Stimulated activated naive CD8-positive, alpha-beta T cell treated with anti-CD3 and anti-CD28 coated beads, Interleukin-15, Interleukin-2, amounts not matched to agents 100 ng/mL and 50 ng/mL, for 24 hours (primary cell): ENCODE data around the gene BCL2L14.

Experiments used
- H3K27ac Mint-ChIP-seq: one replicate; pipeline ENCODE4 v1.8.0; 2021; ENCODE audit warnings: mild to moderate bottlenecking, mixed read lengths
- H3K27me3 Mint-ChIP-seq: one replicate; pipeline ENCODE4 v1.8.0; 2021; ENCODE audit warnings: mixed read lengths
- H3K36me3 Mint-ChIP-seq: one replicate; pipeline ENCODE4 v1.8.0; 2021; ENCODE audit warnings: low read depth, mixed read lengths
- H3K4me1 Mint-ChIP-seq: one replicate; pipeline ENCODE4 v1.8.0; 2021; ENCODE audit warnings: low read depth, mixed read lengths
- H3K4me3 Mint-ChIP-seq: one replicate; pipeline ENCODE4 v1.8.0; 2021; ENCODE audit warnings: mild to moderate bottlenecking, mixed read lengths
- H3K9me3 Mint-ChIP-seq: one replicate; pipeline ENCODE4 v1.8.0; 2021; ENCODE audit warnings: mixed read lengths

BCL2L14 gene

DNA sequence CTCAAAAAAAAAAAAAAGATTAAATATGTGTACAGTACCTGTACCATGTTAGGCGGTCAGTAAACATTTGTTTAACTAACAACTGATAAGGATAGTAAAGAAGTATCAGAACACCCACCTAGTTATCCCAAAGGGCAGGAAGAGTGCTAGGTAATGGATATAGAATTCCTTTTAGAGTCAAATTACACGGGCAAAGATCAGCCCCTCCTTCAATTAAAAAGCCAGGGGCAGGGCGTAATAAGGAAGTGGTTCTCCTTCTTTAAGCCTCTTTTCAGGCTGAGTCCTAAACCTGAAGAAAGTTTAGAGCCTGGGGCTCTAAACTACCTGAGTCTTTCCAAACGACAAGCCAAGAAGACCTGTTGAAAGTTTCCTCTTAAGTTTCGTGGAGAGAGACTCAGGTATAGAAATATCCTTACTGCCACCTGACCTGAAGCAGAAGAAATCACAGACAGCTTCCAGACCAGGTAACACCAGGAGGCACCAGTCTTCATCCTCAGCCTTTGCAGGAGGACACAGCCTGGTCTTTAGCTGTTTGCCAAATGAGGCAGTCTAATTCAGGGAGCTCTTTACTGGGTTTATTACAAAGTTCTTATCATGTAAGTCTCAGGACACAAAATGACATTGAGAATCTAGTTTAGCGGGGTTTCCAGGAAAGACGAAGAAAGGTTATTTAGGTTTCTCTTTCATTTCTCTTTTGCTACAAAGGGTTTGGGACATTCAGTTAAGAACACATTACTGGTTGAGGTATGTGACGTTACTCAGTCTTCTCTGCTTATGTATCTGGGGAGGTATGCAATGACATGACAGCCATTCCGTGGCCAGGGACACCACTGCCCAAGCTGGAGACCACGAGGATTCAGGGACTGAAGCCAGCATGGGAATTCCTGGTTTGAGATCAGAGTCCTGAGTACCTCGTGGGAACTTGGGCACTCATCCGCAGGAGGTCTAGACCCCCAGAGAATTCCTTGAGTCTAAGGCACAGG is at the start of gene BCL2L14:
Gene BCL2L14, plus strand, starts transcription at position 266 of the 983 bp plus-strand sequence. CDS start 8,367 bp downstream, outside the sequence.
- no peaks in the 10 kb centered on the region for H3K36me3 Mint-ChIP-seq
- H3K27ac Mint-ChIP-seq, result peak within 1 kb of the TSS; percentile 72
- no peaks in the 10 kb centered on the region for H3K9me3 Mint-ChIP-seq
- H3K4me3 Mint-ChIP-seq, result peak within 1 kb of the TSS; percentile 66
- no peaks in the 10 kb centered on the region for H3K27me3 Mint-ChIP-seq
- H3K4me1 Mint-ChIP-seq, result peaks cover 21% of the 10 kb centered on the region

DNA sequence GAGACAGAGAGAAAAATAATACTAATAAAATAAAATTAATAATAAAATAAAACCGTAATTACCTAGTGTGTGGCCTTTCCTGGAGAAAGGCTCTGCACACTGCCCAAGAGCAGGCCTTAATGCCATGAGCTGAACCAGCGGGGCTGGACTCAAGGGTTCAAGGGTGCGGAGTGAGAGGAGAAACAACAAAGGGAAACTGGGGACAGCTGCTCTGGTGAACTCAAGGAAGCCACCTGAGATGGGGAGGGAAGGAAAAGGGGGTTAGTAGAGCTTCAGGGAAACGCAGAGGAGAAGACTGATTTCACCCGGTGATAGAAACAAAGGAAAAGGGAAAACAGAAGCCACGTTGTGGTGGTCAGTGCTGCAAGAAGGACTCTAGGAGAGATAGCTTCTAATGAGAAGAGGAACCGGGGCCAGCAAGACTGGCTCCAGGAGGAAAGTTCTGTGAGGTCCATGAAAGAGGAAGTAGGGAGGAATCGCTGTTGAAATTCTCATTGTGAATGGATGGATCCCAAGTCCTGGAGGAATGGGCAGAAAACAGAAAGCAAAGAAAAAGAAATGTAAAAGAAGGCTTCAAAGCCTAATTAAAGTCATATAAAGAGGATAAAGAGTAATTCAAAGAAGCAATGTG is 48.3 kb upstream of the BCL2L14 start:
- H3K4me3 Mint-ChIP-seq, result no peak overlapping the region
- peaks cover 11% of the 10 kb centered on the region for H3K9me3 Mint-ChIP-seq
- H3K27me3 Mint-ChIP-seq, result no peaks in the 10 kb centered on the region
- peaks cover 5% of the 10 kb centered on the region for H3K36me3 Mint-ChIP-seq
- no peak overlapping the region for H3K27ac Mint-ChIP-seq
- peaks cover 66% of the 10 kb centered on the region for H3K4me1 Mint-ChIP-seq

DNA sequence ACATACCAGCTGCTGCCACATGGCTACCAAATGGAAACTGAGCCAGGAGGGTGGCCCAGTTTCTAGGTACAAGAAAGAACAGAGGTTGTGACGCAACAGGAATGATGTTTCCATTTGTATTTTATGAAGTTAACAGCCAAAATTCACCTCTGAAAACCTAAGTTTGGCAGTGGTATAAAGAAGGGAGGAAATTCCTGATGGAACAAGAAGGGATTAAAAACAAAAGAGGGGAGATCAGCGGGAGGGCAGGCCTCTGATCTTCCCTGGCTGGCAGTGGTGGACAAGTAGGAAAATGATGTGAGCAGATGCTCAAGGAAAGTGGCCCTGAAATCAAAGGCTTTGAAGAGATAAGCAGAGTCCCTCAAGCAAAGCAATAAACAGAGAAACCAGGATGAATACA is 47.3 kb upstream of the BCL2L14 start:
- Mint-ChIP-seq H3K4me1 (peaks cover 58% of the 10 kb centered on the region), H3K9me3 (peaks cover 15% of the 10 kb centered on the region), H3K27ac (peak overlapping the region; percentile 71), H3K36me3 (peaks cover 5% of the 10 kb centered on the region), H3K27me3 (peaks cover 3% of the 10 kb centered on the region), H3K4me3 (no peak overlapping the region)

GRCh38 chr12:12024911-12025682 is 45.6 kb upstream of the BCL2L14 start:
- Mint-ChIP-seq H3K4me3 (peak overlapping the region; percentile 15), H3K27ac (peak overlapping the region; percentile 67), H3K27me3 (peaks cover 3% of the 10 kb centered on the region), H3K4me1 (peaks cover 68% of the 10 kb centered on the region), H3K36me3 (peaks cover 5% of the 10 kb centered on the region), H3K9me3 (peaks cover 15% of the 10 kb centered on the region)

- Mint-ChIP-seq H3K9me3 (peaks cover 15% of the 10 kb centered on the region), H3K4me1 (peaks cover 60% of the 10 kb centered on the region), H3K27me3 (peaks cover 3% of the 10 kb centered on the region), H3K36me3 (peaks cover 5% of the 10 kb centered on the region), H3K4me3 (no peak overlapping the region), H3K27ac (no peak overlapping the region)
These were observed 44.8 kb upstream of the BCL2L14 start for GRCh38 chr12:12025799-12026386.

DNA sequence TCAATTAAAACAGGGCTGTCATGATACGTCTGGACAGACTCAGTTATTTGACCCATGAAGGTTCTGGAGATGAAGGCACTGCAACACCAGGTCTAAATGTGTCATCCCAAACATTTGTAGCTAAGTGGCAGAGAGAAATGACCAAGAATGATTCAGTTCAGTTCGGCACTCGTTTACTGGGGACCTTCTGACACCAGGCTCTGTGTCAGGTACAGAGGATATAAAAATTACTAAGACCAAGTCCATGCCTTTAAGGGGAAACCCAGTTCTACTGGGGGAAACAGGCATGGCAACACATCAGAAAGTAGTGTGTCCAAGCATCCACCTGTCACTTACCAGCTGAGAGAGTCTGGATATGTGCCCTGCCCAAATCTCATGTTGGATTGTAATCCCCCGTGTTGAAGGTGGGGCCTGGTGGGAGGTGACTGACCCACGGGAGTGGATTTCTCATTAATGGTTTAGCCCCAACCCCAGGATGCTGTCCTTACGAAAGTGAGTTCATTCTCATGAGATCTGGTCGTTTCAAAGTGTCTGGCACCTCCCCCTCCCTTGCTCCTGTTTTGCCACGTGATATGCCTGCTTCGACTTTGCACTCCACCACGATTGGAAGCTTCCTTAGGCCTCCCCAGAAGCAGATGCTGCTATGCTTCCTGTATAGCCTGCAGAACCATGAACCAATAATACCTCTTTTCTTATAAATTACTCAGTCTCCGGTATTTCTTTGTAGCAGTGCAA is 41.9 kb upstream of the BCL2L14 start:
- Mint-ChIP-seq H3K27ac (no peak overlapping the region), H3K27me3 (peaks cover 3% of the 10 kb centered on the region), H3K36me3 (peaks cover 5% of the 10 kb centered on the region), H3K4me1 (peaks cover 57% of the 10 kb centered on the region), H3K9me3 (peaks cover 15% of the 10 kb centered on the region), H3K4me3 (no peak overlapping the region)

DNA sequence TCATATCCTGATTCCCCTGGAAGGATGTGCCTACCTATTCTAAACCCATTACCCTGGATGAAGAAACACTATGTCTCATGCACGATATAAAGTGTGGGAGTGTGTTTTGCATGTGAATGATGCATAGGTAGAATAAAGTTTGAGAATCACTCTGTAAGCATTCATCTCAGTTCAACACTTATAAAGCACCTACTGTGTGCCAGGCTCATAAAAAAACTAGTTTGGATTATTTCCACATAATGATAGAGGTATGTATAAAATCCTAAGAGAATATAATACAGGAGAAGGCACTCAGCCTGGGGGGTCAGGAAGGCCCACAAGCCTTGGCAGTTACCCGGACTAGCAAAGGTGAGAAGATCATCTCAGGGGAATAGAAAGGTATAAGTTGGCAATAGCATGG is 41.1 kb upstream of the BCL2L14 start:
- Mint-ChIP-seq H3K27me3 (peaks cover 3% of the 10 kb centered on the region), H3K36me3 (peaks cover 5% of the 10 kb centered on the region), H3K4me1 (peaks cover 48% of the 10 kb centered on the region), H3K9me3 (peaks cover 15% of the 10 kb centered on the region), H3K4me3 (no peak overlapping the region), H3K27ac (no peak overlapping the region)

DNA sequence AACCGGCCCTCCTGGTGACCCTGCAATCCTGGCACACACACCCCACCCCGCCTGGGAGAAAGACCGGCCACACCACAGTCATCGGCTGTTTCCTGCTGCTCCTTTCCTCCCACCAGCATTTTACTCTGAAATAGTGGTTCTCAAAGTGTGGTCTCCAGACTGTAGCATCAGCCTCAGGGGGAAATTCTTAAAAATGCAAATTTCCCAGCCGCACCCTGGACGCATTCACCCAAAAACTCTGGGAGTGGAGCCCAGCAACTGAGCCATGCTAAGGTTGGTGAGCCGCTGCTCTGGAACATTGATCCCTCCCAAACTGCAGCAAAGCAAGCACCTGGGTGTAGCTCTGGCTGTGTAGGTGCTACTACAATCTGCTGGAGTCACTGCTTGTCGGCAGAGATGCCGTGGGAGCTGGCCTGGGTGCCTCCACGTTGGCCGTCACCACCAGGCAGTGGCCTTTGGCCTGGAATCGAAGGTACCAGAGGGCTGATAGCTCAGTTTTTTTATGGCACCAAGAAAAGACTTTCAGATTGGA is 38.4 kb upstream of the BCL2L14 start:
- Mint-ChIP-seq H3K4me3 (peak overlapping the region; percentile 69), H3K36me3 (no peaks in the 10 kb centered on the region), H3K27ac (peak overlapping the region; percentile 92), H3K27me3 (peaks cover 3% of the 10 kb centered on the region), H3K9me3 (peaks cover 5% of the 10 kb centered on the region), H3K4me1 (peaks cover 34% of the 10 kb centered on the region)

DNA sequence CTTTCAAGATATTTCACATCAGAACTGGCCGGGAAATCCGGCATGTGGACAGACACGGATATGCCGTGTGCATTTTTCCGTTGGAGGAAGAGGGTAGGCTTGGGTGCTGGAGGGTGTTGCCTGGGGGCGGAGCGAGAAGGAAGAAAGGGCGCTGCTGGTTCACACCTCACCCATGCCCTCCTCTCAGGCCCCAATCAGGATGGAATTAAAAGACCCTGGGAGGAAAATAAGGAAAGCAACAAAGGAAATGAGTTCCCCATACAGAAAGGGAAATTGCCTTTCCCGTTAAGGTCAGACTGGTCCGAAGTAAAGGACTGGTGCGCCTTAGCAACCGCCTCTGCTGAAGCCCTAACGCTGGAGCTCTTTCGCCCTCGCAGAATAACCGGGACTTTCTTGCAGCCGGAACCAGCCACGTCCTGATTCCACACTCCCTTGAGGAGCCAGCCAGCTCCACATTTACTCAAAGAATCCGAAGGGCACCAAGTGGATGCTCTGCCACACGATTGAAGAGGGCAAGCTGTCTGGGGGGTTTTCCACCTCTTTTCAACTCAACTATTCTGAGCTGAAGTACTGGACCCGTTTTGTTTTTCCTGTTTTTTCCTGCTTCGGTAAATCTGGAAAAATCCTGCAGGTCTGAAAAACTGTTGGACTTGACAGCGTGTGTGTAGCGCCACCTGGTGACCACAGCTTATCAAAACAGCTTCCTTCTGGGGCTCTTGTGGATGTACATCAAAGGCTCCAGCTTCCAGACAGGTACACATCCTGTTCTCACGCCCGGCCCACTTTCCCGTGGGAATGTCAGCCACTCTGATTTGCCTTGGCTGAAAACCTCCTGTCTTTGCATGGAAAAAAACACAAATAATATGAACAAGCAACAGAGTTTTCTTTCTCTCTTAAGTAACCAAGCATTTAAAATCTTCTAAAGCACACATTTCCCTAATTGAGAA is 37.6 kb upstream of the BCL2L14 start:
- Mint-ChIP-seq H3K36me3 (no peaks in the 10 kb centered on the region), H3K4me1 (peaks cover 34% of the 10 kb centered on the region), H3K27ac (peak overlapping the region; percentile 92), H3K9me3 (no peaks in the 10 kb centered on the region), H3K4me3 (peak overlapping the region; percentile 69), H3K27me3 (no peaks in the 10 kb centered on the region)

DNA sequence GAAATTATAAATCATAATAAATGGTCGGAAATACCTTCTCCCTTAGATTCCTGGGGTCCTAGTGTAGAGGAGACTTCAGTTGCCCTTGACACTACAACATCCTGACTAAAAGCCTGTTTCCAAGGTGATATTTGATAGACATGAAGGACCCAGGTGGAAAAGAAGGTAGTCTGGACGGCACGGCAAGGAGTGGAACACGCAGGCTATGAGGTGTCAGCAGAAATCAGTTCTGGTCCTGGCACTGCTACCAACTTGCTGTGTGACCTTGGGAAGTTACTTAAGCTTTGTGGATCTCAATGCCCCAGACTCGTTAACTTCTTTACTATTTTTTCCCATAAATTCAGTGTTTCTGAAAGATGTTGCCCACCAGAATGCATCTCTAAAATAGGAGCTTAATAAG is 36.9 kb upstream of the BCL2L14 start:
- Mint-ChIP-seq H3K4me1 (peaks cover 34% of the 10 kb centered on the region), H3K27ac (no peak overlapping the region), H3K4me3 (no peak overlapping the region), H3K9me3 (no peaks in the 10 kb centered on the region), H3K36me3 (no peaks in the 10 kb centered on the region), H3K27me3 (peaks cover 5% of the 10 kb centered on the region)

GRCh38 chr12:12034344-12034743 is 36.4 kb upstream of the BCL2L14 start:
- Mint-ChIP-seq H3K36me3 (no peaks in the 10 kb centered on the region), H3K9me3 (no peaks in the 10 kb centered on the region), H3K4me1 (peaks cover 28% of the 10 kb centered on the region), H3K27me3 (peaks cover 5% of the 10 kb centered on the region), H3K27ac (no peak overlapping the region), H3K4me3 (no peak overlapping the region)

- Mint-ChIP-seq H3K4me1 (peaks cover 21% of the 10 kb centered on the region), H3K27ac (no peak overlapping the region), H3K9me3 (no peaks in the 10 kb centered on the region), H3K4me3 (no peak overlapping the region), H3K27me3 (peaks cover 5% of the 10 kb centered on the region), H3K36me3 (no peaks in the 10 kb centered on the region)
These were observed 35.5 kb upstream of the BCL2L14 start for GRCh38 chr12:12035229-12035628.

GRCh38 chr12:12036901-12037300 is 33.8 kb upstream of the BCL2L14 start:
- Mint-ChIP-seq H3K4me1 (peaks cover 17% of the 10 kb centered on the region), H3K4me3 (no peak overlapping the region)

More at GRCh38 chr12:12036901-12037300, 33.8 kb upstream of the BCL2L14 start:
- peaks cover 5% of the 10 kb centered on the region for H3K27me3 Mint-ChIP-seq
- no peaks in the 10 kb centered on the region for H3K36me3 Mint-ChIP-seq
- H3K27ac Mint-ChIP-seq, result no peak overlapping the region
- no peaks in the 10 kb centered on the region for H3K9me3 Mint-ChIP-seq
